ENCODE data around the gene RNF166.

The RNF166 gene

GRCh38 chr16:88712362-88712979 lies 6.3 kb upstream of the RNF166 start:
- in situ Hi-C loops (cut with HindIII; ENCODE audit: low sequenced_read_pairs), result no loop called here

GRCh38 chr16:88711750-88712340 lies 5.6 kb upstream of the RNF166 start:
- in situ Hi-C loops (cut with HindIII; ENCODE audit: low sequenced_read_pairs), result no loop called here

- in situ Hi-C loops (cut with HindIII; ENCODE audit: low sequenced_read_pairs), result no loop called here
Observed at GRCh38 chr16:88710556-88710955, 4.3 kb upstream of the RNF166 start.

- in situ Hi-C loops (cut with HindIII; ENCODE audit: low sequenced_read_pairs), result no loop called here
Observed at GRCh38 chr16:88706965-88707826, 988 bp upstream of the RNF166 start.

- in situ Hi-C loops (cut with HindIII; ENCODE audit: low sequenced_read_pairs), result no loop called here
Observed at GRCh38 chr16:88705801-88706228, 393 bp downstream of the RNF166 start.

GRCh38 chr16:88705076-88705684 lies 1.0 kb downstream of the RNF166 start:
- in situ Hi-C loops (cut with HindIII; ENCODE audit: low sequenced_read_pairs), result no loop called here

- in situ Hi-C loops (cut with HindIII; ENCODE audit: low sequenced_read_pairs), result no loop called here
Observed at GRCh38 chr16:88703486-88704309, 2.5 kb downstream of the RNF166 start.

- in situ Hi-C loops (cut with HindIII; ENCODE audit: low sequenced_read_pairs), result no loop called here
Observed at GRCh38 chr16:88702371-88703210, 3.6 kb downstream of the RNF166 start.

- in situ Hi-C loops (cut with HindIII; ENCODE audit: low sequenced_read_pairs), result no loop called here
Observed at GRCh38 chr16:88701581-88702370, 4.4 kb downstream of the RNF166 start.

GRCh38 chr16:88700636-88701482 lies 5.3 kb downstream of the RNF166 start:
- in situ Hi-C loops (cut with HindIII; ENCODE audit: low sequenced_read_pairs), result no loop called here

- in situ Hi-C loops (cut with HindIII; ENCODE audit: low sequenced_read_pairs), result no loop called here
Observed at GRCh38 chr16:88700322-88700635, 5.9 kb downstream of the RNF166 start.

- in situ Hi-C loops (cut with HindIII; ENCODE audit: low sequenced_read_pairs), result no loop called here
Observed at GRCh38 chr16:88699180-88699579, 7.0 kb downstream of the RNF166 start.

GRCh38 chr16:88698646-88699045 lies 7.6 kb downstream of the RNF166 start:
- in situ Hi-C loops (cut with HindIII; ENCODE audit: low sequenced_read_pairs), result no loop called here

- in situ Hi-C loops (cut with HindIII; ENCODE audit: low sequenced_read_pairs), result no loop called here
Observed at GRCh38 chr16:88697831-88698615, 8.2 kb downstream of the RNF166 start.

GRCh38 chr16:88697116-88697830 lies 8.9 kb downstream of the RNF166 start:
- in situ Hi-C loops (cut with HindIII; ENCODE audit: low sequenced_read_pairs), result no loop called here

GRCh38 chr16:88696441-88696840 lies 9.8 kb downstream of the RNF166 start:
- in situ Hi-C loops (cut with HindIII; ENCODE audit: low sequenced_read_pairs), result no loop called here

GRCh38 chr16:88695753-88696152 lies 10.5 kb downstream of the RNF166 start:
- in situ Hi-C loops (cut with HindIII; ENCODE audit: low sequenced_read_pairs), result no loop called here

Measured in endothelial cell of hepatic sinusoid (primary cell).